HG02623 (cell line): ENCODE measurements around the gene SRPK2.
"Not testable (repeated sequence)": the region's sequence is repeated elsewhere in the genome, so short reads cannot be mapped to it uniquely, and the experiment has no call there.

Source experiments
- ATAC-seq: cut with Tn5 transposase; IDR thresholded peaks from one replicate; pipeline ENCODE4 v1.9.1; 2021; ENCODE audit warnings: moderate library complexity; ENCODE audit not compliant: unreplicated experiment

SRPK2 gene

GRCh38 chr7:105268511-105269392 is 120.0 kb downstream of the SRPK2 start:
- ATAC-seq: peak; percentile 68

DNA sequence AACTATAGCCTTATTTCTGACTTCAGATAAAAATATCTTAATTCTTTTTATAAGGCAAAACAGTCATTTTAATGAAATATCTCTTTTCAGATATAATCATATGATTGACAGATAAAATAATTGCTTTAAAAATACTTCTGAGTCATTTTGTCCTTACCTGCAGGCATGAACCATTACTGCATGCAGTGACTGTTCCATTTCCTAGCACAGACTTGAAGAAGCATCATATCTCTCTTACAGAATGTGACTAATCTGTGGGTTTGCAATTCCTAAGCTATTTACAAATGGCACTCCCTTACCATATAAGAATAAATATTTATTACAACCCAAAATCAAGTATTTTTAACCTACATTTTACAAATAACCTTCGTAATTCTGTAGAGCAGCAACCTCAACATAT is 120.7 kb downstream of the SRPK2 start:
- no peak for ATAC-seq

DNA sequence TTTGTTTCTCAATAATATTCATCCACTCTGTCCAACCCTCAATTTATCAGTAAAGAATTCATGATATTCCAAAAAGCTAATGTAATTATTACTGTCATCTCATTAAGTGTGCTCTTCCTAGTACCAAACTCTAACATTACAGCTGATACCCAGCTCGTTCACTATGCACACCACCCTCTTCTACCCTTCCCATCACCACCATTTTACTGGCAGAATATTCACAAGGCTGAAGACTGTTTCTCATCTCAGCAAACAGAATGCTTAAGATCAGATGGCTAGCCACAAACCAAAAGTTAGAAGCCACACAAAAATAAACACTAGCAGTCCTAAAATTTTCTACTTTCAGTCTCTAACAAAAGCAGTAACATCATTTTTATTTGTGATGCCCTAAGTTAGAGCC is 121.5 kb downstream of the SRPK2 start:
- no peak for ATAC-seq

DNA sequence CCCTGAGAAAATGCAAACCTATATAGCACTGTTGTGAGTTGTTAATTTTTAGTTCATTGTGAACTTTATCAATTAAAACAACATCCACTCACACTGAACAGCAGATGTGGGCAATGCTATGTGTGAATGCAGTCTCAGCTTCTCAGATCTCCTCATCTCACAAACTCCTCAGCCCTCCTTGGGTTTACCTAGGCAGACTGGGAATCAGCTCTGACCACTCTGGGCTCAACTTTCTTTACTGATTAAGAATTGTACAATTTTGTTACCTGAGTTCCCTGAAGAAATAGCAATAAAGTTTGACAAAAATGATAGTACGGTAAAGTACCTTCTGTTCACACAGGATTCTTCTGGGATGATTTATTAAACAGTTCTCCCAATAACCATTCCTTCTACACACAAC is 124.0 kb downstream of the SRPK2 start:
- ATAC-seq: no peak

DNA sequence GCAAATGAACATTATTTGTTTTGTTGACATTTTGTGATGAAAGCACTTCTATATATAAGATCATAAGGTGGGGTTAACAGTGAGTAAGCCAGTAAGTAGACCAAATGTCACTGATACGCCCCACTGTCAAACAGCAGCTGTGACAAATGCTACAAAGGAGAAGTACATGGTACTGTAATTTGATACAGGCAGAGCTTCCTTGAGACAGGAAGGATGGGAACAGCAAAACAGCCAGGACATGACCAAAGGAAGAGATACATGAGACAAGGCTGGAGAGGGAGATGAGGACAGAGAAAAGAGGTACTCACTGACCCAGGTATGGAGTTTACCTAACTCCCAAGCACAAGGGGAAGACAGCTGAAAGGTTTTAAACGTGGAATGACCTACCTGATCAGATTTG is 127.0 kb downstream of the SRPK2 start:
- no peak for ATAC-seq

DNA sequence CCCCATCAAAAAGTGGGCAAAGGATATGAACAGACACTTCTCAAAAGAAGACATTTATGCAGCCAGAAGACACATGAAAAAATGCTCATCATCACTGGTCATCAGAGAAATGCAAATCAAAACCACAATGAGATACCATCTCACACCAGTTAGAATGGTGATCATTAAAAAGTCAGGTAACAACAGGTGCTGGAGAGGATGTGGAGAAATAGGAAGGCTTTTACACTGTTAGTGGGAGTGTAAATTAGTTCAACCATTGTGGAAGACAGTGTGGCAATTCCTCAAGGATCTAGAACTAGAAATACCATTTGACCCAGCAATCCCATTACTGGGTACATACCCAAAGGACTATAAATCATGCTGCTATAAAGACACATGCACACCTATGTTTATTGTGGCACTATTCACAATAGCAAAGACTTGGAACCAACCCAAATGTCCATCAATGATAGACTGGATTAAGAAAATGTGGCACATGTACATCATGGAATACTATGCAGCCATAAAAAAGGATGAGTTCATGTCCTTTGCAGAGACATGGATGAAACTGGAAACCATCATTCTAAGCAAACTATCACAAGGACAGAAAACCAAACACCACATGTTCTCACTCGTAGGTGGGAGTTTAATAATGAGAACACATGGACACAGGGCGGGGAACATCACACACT is 128.4 kb downstream of the SRPK2 start:
- ATAC-seq: not testable (repeated sequence)

DNA sequence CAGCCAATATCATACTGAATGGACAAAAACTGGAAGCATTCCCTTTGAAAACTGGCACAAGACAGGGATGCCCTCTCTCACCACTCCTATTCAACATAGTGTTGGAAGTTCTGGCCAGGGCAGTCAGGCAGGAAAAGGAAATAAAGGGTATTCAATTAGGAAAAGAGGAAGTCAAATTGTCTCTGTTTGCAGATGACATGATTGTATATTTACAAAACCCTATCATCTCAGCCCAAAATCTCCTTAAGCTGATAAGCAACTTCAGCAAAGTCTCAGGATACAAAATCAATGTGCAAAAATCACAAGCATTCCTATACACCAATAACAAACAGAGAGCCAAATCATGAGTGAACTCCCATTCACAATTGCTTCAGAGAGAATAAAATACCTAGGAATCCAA is 129.8 kb downstream of the SRPK2 start:
- ATAC-seq: not testable (repeated sequence)

DNA sequence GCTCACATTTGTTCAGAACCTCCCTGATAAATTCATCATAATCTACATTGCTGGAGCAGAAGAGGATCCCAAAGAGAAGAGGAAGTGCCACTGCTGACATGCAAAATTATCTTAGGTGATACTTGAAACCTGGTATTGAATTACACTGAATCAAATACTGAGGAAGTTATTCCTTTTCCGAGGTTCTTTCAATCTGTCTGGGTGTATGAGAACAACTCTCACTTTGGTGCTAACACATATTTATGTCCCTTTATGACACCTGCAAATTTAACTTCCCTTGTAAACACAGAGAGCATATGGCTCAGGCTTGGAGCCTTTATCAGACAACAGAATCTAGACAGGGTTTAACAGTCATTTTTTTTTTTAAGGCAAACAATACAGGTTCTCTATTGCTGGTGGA is 131.4 kb downstream of the SRPK2 start:
- ATAC-seq: no peak

DNA sequence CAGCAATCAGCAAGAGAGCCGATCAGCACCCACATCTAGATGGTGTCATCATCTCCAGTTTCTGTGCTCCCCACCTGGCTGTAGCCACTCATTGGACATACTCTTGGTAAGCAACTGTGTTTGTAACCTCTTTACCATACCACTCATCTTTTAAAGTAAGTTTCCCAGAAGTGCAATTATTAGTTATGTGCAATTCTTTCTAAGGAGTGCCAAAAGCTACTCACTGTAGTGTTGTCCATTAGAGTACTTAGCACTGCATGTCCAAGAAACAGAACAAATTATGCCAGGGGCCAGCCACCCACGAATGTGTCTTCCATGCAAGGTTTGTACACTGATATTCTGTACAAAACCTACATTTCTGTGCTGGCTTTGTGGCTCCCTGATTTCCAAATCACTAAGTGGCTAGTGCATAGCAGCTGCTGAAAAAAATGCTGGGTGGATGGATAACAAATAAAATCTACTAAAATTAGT is 131.9 kb downstream of the SRPK2 start:
- no peak for ATAC-seq

- ATAC-seq: no peak
Observed at GRCh38 chr7:105250706-105251105, 138.0 kb downstream of the SRPK2 start.

DNA sequence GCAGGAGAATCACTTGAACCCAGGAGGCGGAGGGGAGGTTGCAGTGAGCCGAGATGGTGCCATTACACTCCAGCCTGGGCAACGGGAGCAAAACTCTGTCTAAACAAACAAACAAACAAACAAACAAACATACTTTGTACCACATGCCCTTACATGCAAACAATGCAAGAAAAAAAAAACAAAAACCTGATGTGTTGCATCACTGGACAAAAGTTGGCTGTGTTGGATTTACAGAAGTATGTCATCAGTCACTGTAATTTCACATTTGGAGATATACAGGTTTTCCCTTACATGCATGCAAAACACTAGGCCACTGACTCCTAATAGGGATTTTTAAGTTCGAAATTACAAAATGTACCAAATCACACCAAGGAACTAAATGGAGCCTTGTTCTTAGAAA is 138.5 kb downstream of the SRPK2 start:
- ATAC-seq: no peak

- no peak for ATAC-seq
Observed at GRCh38 chr7:105249216-105249615, 139.5 kb downstream of the SRPK2 start.

DNA sequence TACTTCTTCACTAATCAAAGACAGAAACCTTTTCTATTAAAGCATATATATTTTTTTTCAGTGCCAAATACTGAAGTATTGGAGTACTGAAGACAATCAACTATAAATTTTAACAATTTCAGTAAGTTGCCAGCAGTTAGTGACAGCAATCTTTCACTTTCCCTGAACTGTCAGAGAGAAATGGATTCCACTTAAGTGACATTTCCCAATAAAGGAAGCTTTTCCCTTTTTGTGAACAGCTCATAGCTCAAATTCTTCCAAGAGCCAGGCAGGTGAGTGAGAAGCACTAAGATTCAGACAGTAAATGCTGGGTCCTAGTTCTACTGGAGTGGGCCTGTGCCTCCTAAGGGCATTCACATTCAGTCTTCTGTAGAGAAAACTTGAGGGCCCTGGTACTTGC is 142.0 kb downstream of the SRPK2 start:
- ATAC-seq: no peak

DNA sequence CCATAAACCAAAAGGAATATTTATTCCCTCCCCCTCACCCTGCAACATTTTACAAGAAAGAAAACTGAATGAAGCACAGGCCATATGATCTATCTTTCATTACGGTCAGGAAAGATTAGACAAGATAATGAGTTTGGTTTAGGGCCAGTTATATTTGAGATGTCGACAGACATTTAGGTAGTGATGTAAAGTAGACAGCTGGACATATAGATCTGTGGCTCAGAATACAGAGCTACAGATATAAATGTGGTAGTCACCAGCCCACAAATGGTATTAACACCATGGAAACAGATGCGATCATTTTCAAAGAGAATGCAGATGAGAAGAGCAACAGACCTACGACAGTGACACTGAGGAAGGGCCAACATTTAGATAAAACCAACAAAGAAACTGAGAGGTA is 142.5 kb downstream of the SRPK2 start:
- no peak for ATAC-seq

DNA sequence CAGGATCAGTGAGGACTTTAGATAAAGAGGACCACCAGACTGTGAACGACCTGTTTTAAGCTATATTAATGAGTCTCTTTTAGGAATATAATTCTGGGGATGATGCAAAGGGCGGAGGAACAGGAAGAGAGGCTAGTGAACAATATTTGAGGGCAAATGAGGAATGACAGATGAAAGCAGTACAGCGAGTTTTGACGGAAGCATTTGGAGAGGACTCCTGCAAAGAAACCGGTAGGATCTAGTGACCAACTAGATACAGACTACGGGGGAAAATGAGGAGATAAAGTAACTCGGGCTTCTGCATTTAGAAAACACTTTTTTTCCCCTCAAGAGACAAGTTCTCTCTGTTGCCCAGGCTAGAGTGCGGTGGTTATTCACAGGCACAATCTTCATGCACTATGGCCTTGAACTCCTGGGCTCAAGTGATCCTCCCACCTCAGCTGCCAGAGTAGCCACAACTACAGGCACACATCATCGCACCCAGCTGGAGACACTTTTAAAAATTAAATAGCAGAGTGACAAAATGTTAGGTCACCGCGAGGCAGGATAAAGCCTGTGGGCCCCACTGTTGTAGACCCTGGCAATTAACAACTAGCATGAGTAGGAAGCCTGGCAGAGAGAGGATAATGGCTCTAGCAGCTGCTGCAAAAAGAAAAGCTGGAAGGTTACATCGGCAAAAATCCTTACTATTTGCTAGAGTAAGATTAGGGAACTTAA is 143.2 kb downstream of the SRPK2 start:
- ATAC-seq: no peak

- ATAC-seq: no peak
Observed at GRCh38 chr7:105244594-105244993, 144.1 kb downstream of the SRPK2 start.

- ATAC-seq: no peak
Observed at GRCh38 chr7:105241198-105241597, 147.5 kb downstream of the SRPK2 start.

GRCh38 chr7:105238198-105238765 is 150.4 kb downstream of the SRPK2 start:
- no peak for ATAC-seq

- ATAC-seq: no peak
Observed at GRCh38 chr7:105234886-105235285, 153.8 kb downstream of the SRPK2 start.

GRCh38 chr7:105232829-105233291 is 155.9 kb downstream of the SRPK2 start:
- not testable (repeated sequence) for ATAC-seq

DNA sequence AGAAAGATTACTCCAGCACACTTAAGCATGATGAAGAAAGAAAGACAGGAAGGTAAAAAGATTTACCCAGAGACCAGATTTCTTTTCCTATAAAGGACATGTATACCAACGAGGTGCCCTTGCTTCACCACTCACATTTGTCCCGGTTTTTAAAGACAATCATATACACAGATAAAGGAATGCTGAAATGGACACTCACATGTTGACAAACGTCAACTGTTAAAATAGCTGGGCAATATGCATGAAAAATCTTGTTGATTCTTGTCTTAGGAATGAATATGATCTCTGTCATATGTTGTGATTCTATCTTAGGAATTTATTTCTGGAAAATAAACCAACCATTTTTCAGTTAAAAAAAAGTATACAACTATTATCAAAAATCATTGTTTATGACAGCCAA is 158.2 kb downstream of the SRPK2 start:
- no peak for ATAC-seq
